Left ventricle myocardium superior (tissue), 1 donor: ENCODE results near the gene PAXX. TPM values are rescaled to one million over a fixed set of nuclear protein-coding genes. Genes with fewer than 3 reads are reported as not detected.
A peak's percentile ranks its signal among the peaks of the same experiment; 100 is the strongest.

Experiments used
- ATAC-seq: fragments of 200-7000 bp; cut with Tn5 transposase; one replicate; pipeline ENCODE4 v1.9.1; 2020; ENCODE audit warnings: mild to moderate bottlenecking, moderate library complexity
- DNase-seq: peaks from one replicate; pipeline ENCODE4 v3.0.0-alpha.2; 2020
- intact Hi-C: fragments of 100-400 bp; cut with micrococcal nuclease; formaldehyde crosslinking; loops from one replicate; pipeline ENCODE4 v1.11.0; 2022
- total RNA-seq: library from RNA; stranded (reverse); fragmentation: NEBNext Ultra II Directional; extraction: Animal tissue kit (Norgen Biotek cat#: 25700); gene quantifications from one replicate; pipeline ENCODE4 v1.2.1, GENCODE V29; 2021
- donor health status: DM: no; HTN: yes; CAD: no; lungs with severe emphysema.

PAXX gene
- total RNA-seq, 1 donor from 2014 or later: 23.9 TPM

GRCh38 chr9:137037483-137037882 lies 45.3 kb downstream of the PAXX start:
- intact Hi-C loops: no loop called here
- ATAC-seq: no peak
- DNase-seq: no peak

GRCh38 chr9:137038916-137039315 lies 46.7 kb downstream of the PAXX start:
- intact Hi-C loops: no loop called here

GRCh38 chr9:137039611-137040366 lies 47.6 kb downstream of the PAXX start:
- ATAC-seq (no peak), DNase-seq (no peak)
- intact Hi-C loops: no loop called here

More at GRCh38 chr9:137038916-137039315, 46.7 kb downstream of the PAXX start:
- DNase-seq: no peak
- ATAC-seq: no peak

- ATAC-seq (no peak), DNase-seq (no peak)
- intact Hi-C loops: no loop called here
These were observed 48.3 kb downstream of the PAXX start for GRCh38 chr9:137040568-137040967.

GRCh38 chr9:137041124-137041523 lies 48.9 kb downstream of the PAXX start:
- no peak for ATAC-seq
- DNase-seq: no peak
- intact Hi-C loops: no loop called here

GRCh38 chr9:137042751-137043727 lies 50.8 kb downstream of the PAXX start:
- intact Hi-C loops: no loop called here
- peak; percentile 39 for ATAC-seq

More at GRCh38 chr9:137042751-137043727, 50.8 kb downstream of the PAXX start:
- peak; percentile 65 for DNase-seq

Other genes with a start within 250 kb of the PAXX start
- 10.6 TPM for gene LCN10, start 249.5 kb upstream of the PAXX start, total RNA-seq
- gene LCN6, start 243.9 kb upstream of the PAXX start, total RNA-seq: 17.4 TPM
- not detected for gene LCN8, start 234.2 kb upstream of the PAXX start, total RNA-seq
- gene LCN15, start 227.9 kb upstream of the PAXX start, total RNA-seq: 0.59 TPM
- 74.2 TPM for gene TMEM141, start 201.1 kb upstream of the PAXX start, total RNA-seq
- gene CCDC183, start 196.1 kb upstream of the PAXX start, total RNA-seq: 2.2 TPM
- gene RABL6, start 184.5 kb upstream of the PAXX start, total RNA-seq: 73.0 TPM
- 9.1 TPM for gene AJM1, start 149.9 kb upstream of the PAXX start, total RNA-seq
- gene PHPT1, start 143.0 kb upstream of the PAXX start, total RNA-seq: 357 TPM
- 12.9 TPM for gene MAMDC4, start 140.1 kb upstream of the PAXX start, total RNA-seq
- gene EDF1, start 126.1 kb upstream of the PAXX start, total RNA-seq: 354 TPM
- gene TRAF2, start 105.9 kb upstream of the PAXX start, total RNA-seq: 11.4 TPM
- 162 TPM for gene FBXW5, start 47.7 kb upstream of the PAXX start, total RNA-seq
- gene C8G, start 47.2 kb upstream of the PAXX start, total RNA-seq: 2.2 TPM
- gene LCN12, start 40.1 kb upstream of the PAXX start, total RNA-seq: 3.6 TPM
- gene PTGDS, start 14.9 kb upstream of the PAXX start, total RNA-seq: 5,424 TPM
- 18.3 TPM for gene LCNL1, start 9.4 kb upstream of the PAXX start, total RNA-seq
- 1.7 TPM for gene CLIC3, start 4.1 kb downstream of the PAXX start, total RNA-seq
- 33.8 TPM for gene ABCA2, start 35.8 kb downstream of the PAXX start, total RNA-seq
- 0.17 TPM for gene FUT7, start 39.7 kb downstream of the PAXX start, total RNA-seq
- 59.0 TPM for gene NPDC1, start 53.8 kb downstream of the PAXX start, total RNA-seq
- gene ENTPD2, start 61.6 kb downstream of the PAXX start, total RNA-seq: 2.1 TPM
- gene SAPCD2, start 78.1 kb downstream of the PAXX start, total RNA-seq: 0.12 TPM
- gene UAP1L1, start 85.1 kb downstream of the PAXX start, total RNA-seq: 12.6 TPM
- gene MAN1B1, start 94.6 kb downstream of the PAXX start, total RNA-seq: 21.4 TPM
- 155 TPM for gene DPP7, start 122.3 kb downstream of the PAXX start, total RNA-seq
- gene GRIN1, start 146.7 kb downstream of the PAXX start, total RNA-seq: not detected
- not detected for gene LRRC26, start 177.6 kb downstream of the PAXX start, total RNA-seq
- not detected for gene TMEM210, start 179.6 kb downstream of the PAXX start, total RNA-seq
- gene ANAPC2, start 196.1 kb downstream of the PAXX start, total RNA-seq: 38.2 TPM
- 77.7 TPM for gene SSNA1, start 196.3 kb downstream of the PAXX start, total RNA-seq
- 21.7 TPM for gene TPRN, start 208.3 kb downstream of the PAXX start, total RNA-seq
- 43.3 TPM for gene TMEM203, start 213.2 kb downstream of the PAXX start, total RNA-seq
- gene NDOR1, start 213.3 kb downstream of the PAXX start, total RNA-seq: 5.7 TPM
- gene RNF208, start 229.8 kb downstream of the PAXX start, total RNA-seq: 29.7 TPM
- not detected for gene CYSRT1, start 232.8 kb downstream of the PAXX start, total RNA-seq
- not detected for gene RNF224, start 235.1 kb downstream of the PAXX start, total RNA-seq
- not detected for gene SLC34A3, start 238.5 kb downstream of the PAXX start, total RNA-seq
- 439 TPM for gene TUBB4B, start 248.9 kb downstream of the PAXX start, total RNA-seq